ENCODE results near the gene FBXL7.
A peak's percentile ranks its signal among the peaks of the same experiment; 100 is the strongest.

Gene FBXL7

GRCh38 chr5:15690611-15691010 is 190.6 kb downstream of the FBXL7 start:
- Histone ChIP-seq H3K27ac (ENCODE audit: low read depth in 2 of 2, low read length in 2 of 2) (no peak overlapping the region), H3K27me3 (ENCODE audit: control insufficient read depth in 2 of 2, insufficient read depth in 2 of 2, low read length in 2 of 2) (no peaks in the 10 kb centered on the region), H3K4me1 (ENCODE audit: control insufficient read depth in 2 of 2, insufficient read depth in 2 of 2, low read length in 2 of 2) (peaks cover 5 to 17% of the 10 kb centered on the region in 2 donors), H3K9me3 (ENCODE audit: control insufficient read depth in 2 of 2, low read length in 2 of 2) (no peaks in the 10 kb centered on the region), H3K4me3 (ENCODE audit: low read length in 2 of 2) (no peak overlapping the region), H3K9ac (ENCODE audit: low read depth in 1 of 2, low read length in 2 of 2) (no peak overlapping the region), H3K36me3 (ENCODE audit: control insufficient read depth in 2 of 2, insufficient read depth in 2 of 2, low read length in 2 of 2) (no peaks in the 10 kb centered on the region)

- Histone ChIP-seq H3K4me1 (ENCODE audit: control insufficient read depth in 2 of 2, insufficient read depth in 2 of 2, low read length in 2 of 2) (peaks cover 5 to 20% of the 10 kb centered on the region in 2 donors), H3K4me3 (ENCODE audit: low read length in 2 of 2) (no peak overlapping the region), H3K27ac (ENCODE audit: low read depth in 2 of 2, low read length in 2 of 2) (no peak overlapping the region), H3K9ac (ENCODE audit: low read depth in 1 of 2, low read length in 2 of 2) (no peak overlapping the region), H3K36me3 (ENCODE audit: control insufficient read depth in 2 of 2, insufficient read depth in 2 of 2, low read length in 2 of 2) (no peaks in the 10 kb centered on the region), H3K9me3 (ENCODE audit: control insufficient read depth in 2 of 2, low read length in 2 of 2) (no peaks in the 10 kb centered on the region), H3K27me3 (ENCODE audit: control insufficient read depth in 2 of 2, insufficient read depth in 2 of 2, low read length in 2 of 2) (no peaks in the 10 kb centered on the region)
These were observed 191.5 kb downstream of the FBXL7 start for GRCh38 chr5:15691521-15691920.

DNA sequence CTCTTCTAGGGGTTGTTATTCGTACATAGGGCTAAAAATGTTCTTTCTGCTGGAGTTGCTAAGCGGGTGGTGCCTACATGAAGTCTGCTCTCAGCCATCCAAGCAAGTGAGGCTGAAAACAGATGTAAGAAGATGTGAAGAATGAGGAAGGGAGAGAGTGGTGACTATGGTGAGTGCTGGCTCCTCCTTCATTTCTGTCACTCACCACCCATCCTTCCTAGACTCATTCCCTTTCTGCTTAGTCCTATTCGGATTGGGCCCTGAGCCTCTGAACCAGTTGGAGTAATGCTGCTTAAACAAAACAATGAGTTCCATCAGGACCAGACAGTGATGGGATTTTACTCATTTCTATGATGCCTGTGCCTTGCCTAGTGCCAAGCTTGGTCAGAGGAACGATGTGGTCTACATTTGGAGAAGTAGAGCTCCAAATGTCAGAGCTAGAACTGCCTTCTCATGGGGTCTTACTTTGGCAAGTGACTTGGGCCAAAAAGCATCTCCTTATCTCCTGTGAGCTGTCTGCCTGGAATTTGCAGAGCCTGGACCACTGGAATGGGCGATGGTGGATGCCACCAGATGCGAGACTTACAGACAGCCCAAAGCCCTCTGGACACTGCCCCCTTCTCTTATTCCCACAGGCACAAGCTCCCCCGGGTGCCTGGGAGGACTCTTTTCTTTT is 192.9 kb downstream of the FBXL7 start:
- Histone ChIP-seq H3K36me3 (ENCODE audit: control insufficient read depth in 2 of 2, insufficient read depth in 2 of 2, low read length in 2 of 2) (no peaks in the 10 kb centered on the region), H3K4me1 (ENCODE audit: control insufficient read depth in 2 of 2, insufficient read depth in 2 of 2, low read length in 2 of 2) (peaks cover 5 to 20% of the 10 kb centered on the region in 2 donors), H3K9ac (ENCODE audit: low read depth in 1 of 2, low read length in 2 of 2) (no peak overlapping the region), H3K4me3 (ENCODE audit: low read length in 2 of 2) (no peak overlapping the region), H3K27me3 (ENCODE audit: control insufficient read depth in 2 of 2, insufficient read depth in 2 of 2, low read length in 2 of 2) (no peaks in the 10 kb centered on the region), H3K27ac (ENCODE audit: low read depth in 2 of 2, low read length in 2 of 2) (no peak overlapping the region), H3K9me3 (ENCODE audit: control insufficient read depth in 2 of 2, low read length in 2 of 2) (no peaks in the 10 kb centered on the region)

- Histone ChIP-seq H3K9ac (ENCODE audit: low read depth in 1 of 2, low read length in 2 of 2) (no peak overlapping the region), H3K27me3 (ENCODE audit: control insufficient read depth in 2 of 2, insufficient read depth in 2 of 2, low read length in 2 of 2) (no peaks in the 10 kb centered on the region), H3K4me1 (ENCODE audit: control insufficient read depth in 2 of 2, insufficient read depth in 2 of 2, low read length in 2 of 2) (peaks cover 5 to 20% of the 10 kb centered on the region in 2 donors), H3K36me3 (ENCODE audit: control insufficient read depth in 2 of 2, insufficient read depth in 2 of 2, low read length in 2 of 2) (no peaks in the 10 kb centered on the region), H3K27ac (ENCODE audit: low read depth in 2 of 2, low read length in 2 of 2) (no peak overlapping the region), H3K9me3 (ENCODE audit: control insufficient read depth in 2 of 2, low read length in 2 of 2) (no peaks in the 10 kb centered on the region), H3K4me3 (ENCODE audit: low read length in 2 of 2) (no peak overlapping the region)
These were observed 193.4 kb downstream of the FBXL7 start for GRCh38 chr5:15693382-15693728.

DNA sequence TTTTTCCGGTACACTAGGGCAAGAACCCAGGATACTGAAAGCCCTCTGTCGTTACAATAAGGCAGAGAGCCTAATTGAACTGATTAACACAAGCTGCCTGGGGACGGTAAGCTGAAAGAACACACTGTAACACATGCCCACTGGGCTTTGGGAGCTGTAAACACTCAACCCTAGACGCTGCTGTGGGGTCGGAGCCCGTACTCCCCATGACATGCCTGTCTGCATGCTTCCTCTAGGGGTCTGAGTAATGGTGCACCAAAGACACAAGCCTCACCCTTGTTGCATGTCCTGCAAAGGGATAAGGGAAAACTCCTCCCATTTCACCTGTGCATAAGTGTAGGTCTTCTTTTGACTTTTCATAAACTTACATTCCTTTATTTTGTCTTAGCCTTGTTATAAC is 194.0 kb downstream of the FBXL7 start:
- Histone ChIP-seq H3K27ac (ENCODE audit: low read depth in 2 of 2, low read length in 2 of 2) (peak overlapping the region in 1 of 2 donors; percentile 45), H3K4me1 (ENCODE audit: control insufficient read depth in 2 of 2, insufficient read depth in 2 of 2, low read length in 2 of 2) (peaks cover 5 to 20% of the 10 kb centered on the region in 2 donors)

DNA sequence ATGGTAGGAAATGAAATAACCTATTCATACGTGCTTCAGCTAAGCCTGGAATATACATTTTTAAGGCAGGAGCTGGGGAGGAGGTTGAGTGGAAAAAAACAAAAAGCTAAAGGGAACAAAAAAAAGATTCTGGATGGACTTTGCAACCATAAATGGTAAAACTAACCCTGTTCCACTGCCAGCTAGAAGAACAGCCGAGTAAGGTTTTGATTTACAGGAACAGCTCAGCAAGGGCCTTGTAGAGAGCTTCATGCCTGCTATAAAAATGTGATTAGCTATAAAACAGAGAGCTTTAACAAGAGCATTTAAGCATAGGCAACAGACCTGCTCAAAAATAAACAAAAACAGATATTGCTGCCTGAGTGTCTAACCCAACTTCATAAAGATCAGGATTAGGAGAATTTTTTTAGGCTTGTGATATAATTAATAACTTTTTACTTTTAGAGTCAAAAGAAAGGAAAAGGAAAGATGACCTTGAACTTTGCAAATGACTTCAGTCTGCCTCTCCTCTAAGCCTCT is 194.8 kb downstream of the FBXL7 start:
- Histone ChIP-seq H3K4me3 (ENCODE audit: low read length in 2 of 2) (no peak overlapping the region), H3K27me3 (ENCODE audit: control insufficient read depth in 2 of 2, insufficient read depth in 2 of 2, low read length in 2 of 2) (no peaks in the 10 kb centered on the region), H3K9ac (ENCODE audit: low read depth in 1 of 2, low read length in 2 of 2) (no peak overlapping the region), H3K4me1 (ENCODE audit: control insufficient read depth in 2 of 2, insufficient read depth in 2 of 2, low read length in 2 of 2) (peaks cover 5 to 20% of the 10 kb centered on the region in 2 donors), H3K9me3 (ENCODE audit: control insufficient read depth in 2 of 2, low read length in 2 of 2) (no peaks in the 10 kb centered on the region), H3K27ac (ENCODE audit: low read depth in 2 of 2, low read length in 2 of 2) (peak overlapping the region; percentile 14 to 45), H3K36me3 (ENCODE audit: control insufficient read depth in 2 of 2, insufficient read depth in 2 of 2, low read length in 2 of 2) (no peaks in the 10 kb centered on the region)

More for the DNA sequence above, 194.0 kb downstream of the FBXL7 start:
- no peak overlapping the region for H3K4me3 ChIP-seq (ENCODE audit: low read length in 2 of 2)
- no peak overlapping the region for H3K9ac ChIP-seq (ENCODE audit: low read depth in 1 of 2, low read length in 2 of 2)
- no peaks in the 10 kb centered on the region for H3K9me3 ChIP-seq (ENCODE audit: control insufficient read depth in 2 of 2, low read length in 2 of 2)
- H3K27me3 ChIP-seq (ENCODE audit: control insufficient read depth in 2 of 2, insufficient read depth in 2 of 2, low read length in 2 of 2), result no peaks in the 10 kb centered on the region
- H3K36me3 ChIP-seq (ENCODE audit: control insufficient read depth in 2 of 2, insufficient read depth in 2 of 2, low read length in 2 of 2), result no peaks in the 10 kb centered on the region

- Histone ChIP-seq H3K4me3 (ENCODE audit: low read length in 2 of 2) (no peak overlapping the region), H3K27me3 (ENCODE audit: control insufficient read depth in 2 of 2, insufficient read depth in 2 of 2, low read length in 2 of 2) (no peaks in the 10 kb centered on the region), H3K27ac (ENCODE audit: low read depth in 2 of 2, low read length in 2 of 2) (peak overlapping the region; percentile 9 to 14), H3K4me1 (ENCODE audit: control insufficient read depth in 2 of 2, insufficient read depth in 2 of 2, low read length in 2 of 2) (peaks cover 5 to 20% of the 10 kb centered on the region in 2 donors), H3K36me3 (ENCODE audit: control insufficient read depth in 2 of 2, insufficient read depth in 2 of 2, low read length in 2 of 2) (no peaks in the 10 kb centered on the region), H3K9ac (ENCODE audit: low read depth in 1 of 2, low read length in 2 of 2) (no peak overlapping the region), H3K9me3 (ENCODE audit: control insufficient read depth in 2 of 2, low read length in 2 of 2) (no peaks in the 10 kb centered on the region)
These were observed 195.3 kb downstream of the FBXL7 start for GRCh38 chr5:15695215-15695731.

GRCh38 chr5:15700373-15700772 is 200.4 kb downstream of the FBXL7 start:
- no peak overlapping the region for H3K4me3 ChIP-seq (ENCODE audit: low read length in 2 of 2)
- H3K36me3 ChIP-seq (ENCODE audit: control insufficient read depth in 2 of 2, insufficient read depth in 2 of 2, low read length in 2 of 2), result no peaks in the 10 kb centered on the region
- no peaks in the 10 kb centered on the region for H3K9me3 ChIP-seq (ENCODE audit: control insufficient read depth in 2 of 2, low read length in 2 of 2)
- H3K27me3 ChIP-seq (ENCODE audit: control insufficient read depth in 2 of 2, insufficient read depth in 2 of 2, low read length in 2 of 2), result no peaks in the 10 kb centered on the region
- no peak overlapping the region for H3K27ac ChIP-seq (ENCODE audit: low read depth in 2 of 2, low read length in 2 of 2)
- H3K4me1 ChIP-seq (ENCODE audit: control insufficient read depth in 2 of 2, insufficient read depth in 2 of 2, low read length in 2 of 2), result peaks cover 0 to 6% of the 10 kb centered on the region in 2 donors
- no peak overlapping the region for H3K9ac ChIP-seq (ENCODE audit: low read depth in 1 of 2, low read length in 2 of 2)

DNA sequence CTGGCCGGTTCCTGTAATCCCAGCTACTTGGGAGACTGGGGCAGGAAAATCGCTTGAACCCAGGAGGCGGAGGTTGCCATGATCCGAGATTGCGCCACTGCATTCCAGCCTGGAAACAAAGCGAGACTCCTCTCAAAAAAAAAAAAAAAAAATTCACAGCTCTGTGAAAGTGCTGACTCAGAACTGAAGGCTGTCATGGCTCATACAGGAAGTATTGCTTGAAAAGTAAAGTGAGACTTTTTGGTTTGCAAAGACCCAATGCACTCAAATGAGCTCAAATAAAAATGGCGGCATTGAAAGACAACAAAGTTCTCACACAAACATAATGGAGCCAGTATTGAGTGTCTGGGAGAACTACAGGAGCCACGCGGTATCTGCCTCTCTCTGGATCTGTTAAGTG is 202.1 kb downstream of the FBXL7 start:
- Histone ChIP-seq H3K27ac (ENCODE audit: low read depth in 2 of 2, low read length in 2 of 2) (no peak overlapping the region), H3K36me3 (ENCODE audit: control insufficient read depth in 2 of 2, insufficient read depth in 2 of 2, low read length in 2 of 2) (no peaks in the 10 kb centered on the region), H3K9me3 (ENCODE audit: control insufficient read depth in 2 of 2, low read length in 2 of 2) (no peaks in the 10 kb centered on the region), H3K4me1 (ENCODE audit: control insufficient read depth in 2 of 2, insufficient read depth in 2 of 2, low read length in 2 of 2) (no peaks in the 10 kb centered on the region), H3K27me3 (ENCODE audit: control insufficient read depth in 2 of 2, insufficient read depth in 2 of 2, low read length in 2 of 2) (no peaks in the 10 kb centered on the region), H3K4me3 (ENCODE audit: low read length in 2 of 2) (no peak overlapping the region), H3K9ac (ENCODE audit: low read depth in 1 of 2, low read length in 2 of 2) (no peak overlapping the region)

- Histone ChIP-seq H3K36me3 (ENCODE audit: control insufficient read depth in 2 of 2, insufficient read depth in 2 of 2, low read length in 2 of 2) (no peaks in the 10 kb centered on the region), H3K27ac (ENCODE audit: low read depth in 2 of 2, low read length in 2 of 2) (no peak overlapping the region), H3K4me3 (ENCODE audit: low read length in 2 of 2) (no peak overlapping the region), H3K9ac (ENCODE audit: low read depth in 1 of 2, low read length in 2 of 2) (no peak overlapping the region), H3K4me1 (ENCODE audit: control insufficient read depth in 2 of 2, insufficient read depth in 2 of 2, low read length in 2 of 2) (no peaks in the 10 kb centered on the region), H3K27me3 (ENCODE audit: control insufficient read depth in 2 of 2, insufficient read depth in 2 of 2, low read length in 2 of 2) (no peaks in the 10 kb centered on the region), H3K9me3 (ENCODE audit: control insufficient read depth in 2 of 2, low read length in 2 of 2) (no peaks in the 10 kb centered on the region)
These were observed 203.9 kb downstream of the FBXL7 start for GRCh38 chr5:15703901-15704300.

Data from mucosa of rectum (tissue), 2 donors.